Mucosa of stomach (tissue), 1 donor: ENCODE results near the gene SYNE4.
"Not testable (repeated sequence)": the region's sequence is repeated elsewhere in the genome, so short reads cannot be mapped to it uniquely, and the experiment has no call there.

Source experiments
- H3K27me3 ChIP-seq: one replicate; pipeline ENCODE4 v1.7.0; 2013; ENCODE audit warnings: mild to moderate bottlenecking, low read length; ENCODE audit not compliant: control insufficient read depth, insufficient read depth
- H3K36me3 ChIP-seq: one replicate; pipeline ENCODE4 v1.7.0; 2013; ENCODE audit warnings: low read length; ENCODE audit not compliant: control insufficient read depth, insufficient read depth
- H3K4me1 ChIP-seq: one replicate; pipeline ENCODE4 v1.7.0; 2013; ENCODE audit warnings: mild to moderate bottlenecking, low read length; ENCODE audit not compliant: control insufficient read depth, insufficient read depth
- H3K4me3 ChIP-seq: one replicate; pipeline ENCODE4 v1.7.0; 2013; ENCODE audit warnings: low read length
- H3K9ac ChIP-seq: one replicate; pipeline ENCODE4 v1.7.0; 2013; ENCODE audit warnings: mild to moderate bottlenecking, low read length, moderate library complexity
- H3K9me3 ChIP-seq: one replicate; pipeline ENCODE4 v1.7.0; 2013; ENCODE audit warnings: mild to moderate bottlenecking, low read length, moderate library complexity; ENCODE audit not compliant: control insufficient read depth
- donor health status: Pancreatic carcinoma.

The SYNE4 gene

GRCh38 chr19:35993923-35994598 is 14.6 kb downstream of the SYNE4 start:
- H3K36me3 ChIP-seq, result no peaks in the 10 kb centered on the region
- peak overlapping the region; percentile 14 for H3K4me3 ChIP-seq
- H3K27me3 ChIP-seq, result peaks cover 6% of the 10 kb centered on the region
- no peaks in the 10 kb centered on the region for H3K9me3 ChIP-seq
- peaks cover 20% of the 10 kb centered on the region for H3K4me1 ChIP-seq
- H3K9ac ChIP-seq, result peak overlapping the region; percentile 31

GRCh38 chr19:35992907-35993765 is 15.5 kb downstream of the SYNE4 start:
- Histone ChIP-seq H3K27me3 (peaks cover 11% of the 10 kb centered on the region), H3K4me1 (peaks cover 20% of the 10 kb centered on the region), H3K9ac (no peak overlapping the region), H3K9me3 (no peaks in the 10 kb centered on the region), H3K4me3 (no peak overlapping the region), H3K36me3 (no peaks in the 10 kb centered on the region)

- Histone ChIP-seq H3K4me1 (peaks cover 19% of the 10 kb centered on the region), H3K9me3 (no peaks in the 10 kb centered on the region), H3K9ac (no peak overlapping the region), H3K4me3 (no peak overlapping the region), H3K27me3 (peaks cover 17% of the 10 kb centered on the region), H3K36me3 (no peaks in the 10 kb centered on the region)
Measured at GRCh38 chr19:35991731-35992450, 16.7 kb downstream of the SYNE4 start.

- H3K27me3 ChIP-seq, result peaks cover 25% of the 10 kb centered on the region
Measured at GRCh38 chr19:35990771-35991730, 17.6 kb downstream of the SYNE4 start.

GRCh38 chr19:35990156-35990555 is 18.5 kb downstream of the SYNE4 start:
- peaks cover 7% of the 10 kb centered on the region for H3K4me1 ChIP-seq
- H3K27me3 ChIP-seq, result peaks cover 30% of the 10 kb centered on the region
- H3K9me3 ChIP-seq, result no peaks in the 10 kb centered on the region
- no peaks in the 10 kb centered on the region for H3K36me3 ChIP-seq
- H3K9ac ChIP-seq, result no peak overlapping the region
- no peak overlapping the region for H3K4me3 ChIP-seq

More at GRCh38 chr19:35990771-35991730, 17.6 kb downstream of the SYNE4 start:
- Histone ChIP-seq H3K9me3 (no peaks in the 10 kb centered on the region), H3K4me3 (no peak overlapping the region), H3K4me1 (peaks cover 11% of the 10 kb centered on the region), H3K9ac (no peak overlapping the region), H3K36me3 (no peaks in the 10 kb centered on the region)

- peaks cover 30% of the 10 kb centered on the region for H3K27me3 ChIP-seq
- H3K4me1 ChIP-seq, result peaks cover under 1% of the 10 kb centered on the region
- no peak overlapping the region for H3K4me3 ChIP-seq
- H3K9ac ChIP-seq, result no peak overlapping the region
- no peaks in the 10 kb centered on the region for H3K36me3 ChIP-seq
- no peaks in the 10 kb centered on the region for H3K9me3 ChIP-seq
Measured at GRCh38 chr19:35988824-35989223, 19.8 kb downstream of the SYNE4 start.

- H3K9ac ChIP-seq, result no peak overlapping the region
- no peaks in the 10 kb centered on the region for H3K9me3 ChIP-seq
- H3K27me3 ChIP-seq, result peaks cover 30% of the 10 kb centered on the region
- no peaks in the 10 kb centered on the region for H3K36me3 ChIP-seq
- no peak overlapping the region for H3K4me3 ChIP-seq
- no peaks in the 10 kb centered on the region for H3K4me1 ChIP-seq
Measured at GRCh38 chr19:35987571-35987896, 21.1 kb downstream of the SYNE4 start.

GRCh38 chr19:35986664-35987570 is 21.7 kb downstream of the SYNE4 start:
- Histone ChIP-seq H3K4me1 (no peaks in the 10 kb centered on the region), H3K4me3 (no peak overlapping the region), H3K9ac (no peak overlapping the region), H3K27me3 (peaks cover 30% of the 10 kb centered on the region), H3K36me3 (no peaks in the 10 kb centered on the region), H3K9me3 (no peaks in the 10 kb centered on the region)

GRCh38 chr19:35986111-35986510 is 22.5 kb downstream of the SYNE4 start:
- Histone ChIP-seq H3K4me1 (no peaks in the 10 kb centered on the region), H3K4me3 (no peak overlapping the region), H3K9ac (no peak overlapping the region), H3K27me3 (peaks cover 30% of the 10 kb centered on the region), H3K9me3 (no peaks in the 10 kb centered on the region), H3K36me3 (no peaks in the 10 kb centered on the region)

GRCh38 chr19:35983177-35983576 is 25.4 kb downstream of the SYNE4 start:
- Histone ChIP-seq H3K9me3 (no peaks in the 10 kb centered on the region), H3K27me3 (peaks cover 19% of the 10 kb centered on the region), H3K36me3 (no peaks in the 10 kb centered on the region), H3K9ac (no peak overlapping the region), H3K4me1 (no peaks in the 10 kb centered on the region), H3K4me3 (no peak overlapping the region)

GRCh38 chr19:35980997-35981396 is 27.6 kb downstream of the SYNE4 start:
- not testable (repeated sequence) for H3K4me3 ChIP-seq, H3K36me3 ChIP-seq, H3K4me1 ChIP-seq, H3K9ac ChIP-seq, H3K9me3 ChIP-seq, H3K27me3 ChIP-seq
